Measurements from ENCODE around the gene PINLYP.
"Not testable (repeated sequence)": the region's sequence is repeated elsewhere in the genome, so short reads cannot be mapped to it uniquely, and the experiment has no call there.

PINLYP gene

DNA sequence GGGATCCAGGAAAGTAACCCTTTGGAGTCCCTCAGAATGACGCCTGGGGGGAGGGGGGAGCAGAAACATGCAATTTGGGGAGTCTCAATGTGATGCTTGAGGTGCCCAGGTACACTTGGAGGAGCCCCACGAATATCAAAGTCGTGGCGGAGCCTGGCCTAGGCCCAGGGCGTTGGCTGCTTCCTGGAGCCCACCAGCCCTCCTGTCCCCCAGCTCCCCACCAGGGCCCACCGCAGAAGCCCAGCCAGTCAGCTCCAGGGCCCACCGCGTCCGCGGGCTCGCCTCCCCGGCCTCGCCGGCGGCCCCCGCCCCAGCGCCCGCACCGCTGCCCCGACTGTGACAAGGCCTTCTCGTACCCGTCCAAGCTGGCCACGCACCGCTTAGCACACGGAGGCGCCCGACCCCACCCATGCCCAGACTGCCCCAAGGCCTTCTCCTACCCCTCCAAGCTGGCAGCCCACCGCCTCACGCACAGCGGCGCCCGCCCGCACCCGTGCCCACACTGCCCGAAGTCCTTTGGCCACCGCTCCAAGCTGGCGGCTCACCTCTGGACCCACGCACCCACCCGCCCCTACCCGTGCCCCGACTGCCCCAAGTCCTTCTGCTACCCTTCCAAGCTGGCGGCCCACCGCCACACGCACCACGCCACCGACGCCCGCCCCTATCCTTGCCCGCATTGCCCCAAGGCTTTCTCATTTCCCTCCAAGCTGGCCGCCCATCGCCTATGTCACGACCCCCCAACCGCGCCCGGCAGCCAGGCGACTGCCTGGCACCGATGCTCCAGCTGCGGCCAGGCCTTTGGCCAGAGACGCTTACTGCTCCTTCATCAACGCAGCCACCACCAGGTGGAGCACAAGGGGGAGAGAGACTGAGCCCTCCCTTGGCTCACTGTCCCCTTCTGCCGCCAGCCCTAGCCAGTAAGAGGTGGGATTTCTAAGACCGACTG is 40.5 kb upstream of the PINLYP start:
- Histone ChIP-seq H3K9ac (ENCODE audit: low read length) (no peak overlapping the region), H3K36me3 (ENCODE audit: control insufficient read depth, insufficient read depth, low read length) (peaks cover 23% of the 10 kb centered on the region), H3K4me1 (ENCODE audit: control insufficient read depth, insufficient read depth, low read length) (peaks cover 9% of the 10 kb centered on the region; the same call in 1 of the 2 replicates), H3K9me3 (ENCODE audit: control insufficient read depth, insufficient read depth, low read depth, low read length) (peaks cover 8% of the 10 kb centered on the region; the same call in 1 of the 2 replicates), H3K4me3 (ENCODE audit: low read depth, low read length) (no peak overlapping the region), H3K27ac (ENCODE audit: low read depth, low read length) (no peak overlapping the region), H3K27me3 (ENCODE audit: control insufficient read depth, insufficient read depth, low read length) (no peaks in the 10 kb centered on the region)

DNA sequence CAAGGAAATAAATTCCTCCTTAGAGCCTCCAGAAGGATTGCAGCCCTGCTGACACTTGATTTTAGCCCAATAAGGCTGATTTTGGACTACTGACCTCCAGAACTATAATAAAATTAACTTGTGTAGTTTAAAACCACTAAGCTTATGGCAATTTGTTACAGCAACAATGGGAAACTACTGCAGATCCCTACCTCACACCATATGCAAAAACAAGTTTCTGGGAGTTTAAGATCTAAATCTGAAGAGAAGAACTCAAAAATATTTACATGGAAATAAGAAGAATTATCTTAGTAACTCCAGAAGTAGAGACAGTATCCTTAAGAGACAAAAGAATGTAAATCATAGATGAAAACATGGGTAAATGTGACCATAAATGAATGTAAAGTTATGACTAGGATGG is 36.7 kb upstream of the PINLYP start:
- Histone ChIP-seq H3K27ac (ENCODE audit: low read depth, low read length) (no peak overlapping the region), H3K4me3 (ENCODE audit: low read depth, low read length) (no peak overlapping the region), H3K9ac (ENCODE audit: low read length) (no peak overlapping the region), H3K4me1 (ENCODE audit: control insufficient read depth, insufficient read depth, low read length) (peaks cover 3% of the 10 kb centered on the region; the same call in 1 of the 2 replicates), H3K27me3 (ENCODE audit: control insufficient read depth, insufficient read depth, low read length) (no peaks in the 10 kb centered on the region), H3K9me3 (ENCODE audit: control insufficient read depth, insufficient read depth, low read depth, low read length) (peaks cover 8% of the 10 kb centered on the region; the same call in 1 of the 2 replicates), H3K36me3 (ENCODE audit: control insufficient read depth, insufficient read depth, low read length) (peaks cover 56% of the 10 kb centered on the region)

DNA sequence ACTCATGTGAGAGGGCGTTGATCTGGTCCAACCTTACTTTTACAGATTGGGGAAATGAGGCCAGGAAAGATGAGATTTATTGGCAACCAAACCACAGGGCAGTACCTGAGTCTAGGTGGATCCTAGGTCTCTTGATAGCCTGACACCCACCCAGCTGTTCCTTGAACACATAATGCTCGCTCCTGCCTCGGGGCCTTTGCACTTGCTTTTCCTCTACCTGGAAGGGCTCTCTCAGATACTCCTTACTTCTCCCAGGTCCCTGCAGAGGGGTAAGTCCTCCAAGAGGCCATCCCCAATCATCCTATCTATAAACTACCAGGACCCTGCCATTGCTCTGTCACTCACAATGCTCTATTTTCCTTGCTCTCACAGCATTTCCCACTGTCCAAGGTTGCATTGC is 35.2 kb upstream of the PINLYP start:
- peaks cover 67% of the 10 kb centered on the region for H3K36me3 ChIP-seq (ENCODE audit: control insufficient read depth, insufficient read depth, low read length)
- H3K27ac ChIP-seq (ENCODE audit: low read depth, low read length) = no peak overlapping the region
- H3K27me3 ChIP-seq (ENCODE audit: control insufficient read depth, insufficient read depth, low read length) = no peaks in the 10 kb centered on the region
- H3K9me3 ChIP-seq (ENCODE audit: control insufficient read depth, insufficient read depth, low read depth, low read length) = peaks cover 8% of the 10 kb centered on the region; the same call in 1 of the 2 replicates
- H3K9ac ChIP-seq (ENCODE audit: low read length) = no peak overlapping the region
- no peaks in the 10 kb centered on the region for H3K4me1 ChIP-seq (ENCODE audit: control insufficient read depth, insufficient read depth, low read length)
- no peak overlapping the region for H3K4me3 ChIP-seq (ENCODE audit: low read depth, low read length)

DNA sequence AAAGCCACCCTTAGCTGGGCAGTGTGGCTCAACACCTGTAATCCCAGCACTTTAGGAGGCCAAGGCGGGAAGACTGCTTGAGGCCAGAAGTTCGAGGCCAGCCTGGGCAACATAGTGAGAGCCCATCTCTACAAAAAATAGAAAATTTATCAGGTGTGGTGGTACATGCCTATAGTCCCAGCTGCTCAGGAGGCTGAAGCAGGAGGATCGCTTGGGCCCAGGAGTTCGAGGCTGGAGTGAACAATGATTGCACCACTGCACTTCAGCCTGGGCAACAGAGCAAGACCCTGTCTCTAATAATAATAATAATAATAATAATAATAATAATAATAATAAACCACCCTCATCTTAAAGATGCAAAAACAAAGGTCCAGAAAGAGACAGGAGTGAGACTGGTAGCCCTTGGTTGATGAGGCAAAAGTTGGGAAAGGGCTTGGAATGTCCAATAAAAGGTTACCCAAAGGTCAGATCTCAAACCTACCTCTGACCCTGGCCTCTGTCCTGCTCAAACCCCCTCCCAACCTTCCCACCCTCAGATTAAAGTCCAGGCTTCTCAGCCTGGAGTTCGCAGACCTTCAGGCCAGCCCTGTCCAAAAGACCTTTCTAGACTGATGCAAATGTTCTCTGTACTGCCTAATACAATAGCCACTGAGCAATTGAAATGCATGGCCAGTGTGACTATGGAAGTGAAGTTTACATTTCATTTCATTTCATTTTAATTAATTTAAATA is 33.5 kb upstream of the PINLYP start:
- Histone ChIP-seq H3K4me1 (ENCODE audit: control insufficient read depth, insufficient read depth, low read length) (no peaks in the 10 kb centered on the region), H3K36me3 (ENCODE audit: control insufficient read depth, insufficient read depth, low read length) (peaks cover 68% of the 10 kb centered on the region), H3K4me3 (ENCODE audit: low read depth, low read length) (no peak overlapping the region), H3K9me3 (ENCODE audit: control insufficient read depth, insufficient read depth, low read depth, low read length) (peaks cover 8% of the 10 kb centered on the region; the same call in 1 of the 2 replicates), H3K9ac (ENCODE audit: low read length) (no peak overlapping the region), H3K27ac (ENCODE audit: low read depth, low read length) (no peak overlapping the region), H3K27me3 (ENCODE audit: control insufficient read depth, insufficient read depth, low read length) (no peaks in the 10 kb centered on the region)

DNA sequence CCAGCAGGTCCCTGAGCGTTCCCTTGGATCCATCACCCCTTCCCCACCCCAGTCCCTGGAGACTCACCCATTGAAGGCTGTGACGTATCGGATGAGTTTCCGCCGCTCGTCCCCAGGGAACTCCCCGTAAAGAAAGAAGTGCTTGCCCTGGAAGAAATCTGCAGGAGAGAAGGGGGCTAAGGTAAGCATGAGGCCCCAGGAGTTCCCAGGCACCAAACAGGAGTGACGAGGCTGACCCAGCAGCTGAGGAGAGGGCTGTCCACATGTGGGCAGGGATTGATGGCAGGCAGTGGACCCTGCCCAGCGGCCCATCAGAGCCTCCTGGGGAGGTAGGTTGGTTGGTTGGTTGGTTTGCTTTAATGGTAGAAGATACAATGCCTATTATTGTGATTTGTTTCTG is 31.5 kb upstream of the PINLYP start:
- Histone ChIP-seq H3K9me3 (ENCODE audit: control insufficient read depth, insufficient read depth, low read depth, low read length) (peaks cover 5% of the 10 kb centered on the region; the same call in 1 of the 2 replicates), H3K4me1 (ENCODE audit: control insufficient read depth, insufficient read depth, low read length) (no peaks in the 10 kb centered on the region), H3K27me3 (ENCODE audit: control insufficient read depth, insufficient read depth, low read length) (no peaks in the 10 kb centered on the region), H3K4me3 (ENCODE audit: low read depth, low read length) (no peak overlapping the region), H3K27ac (ENCODE audit: low read depth, low read length) (no peak overlapping the region), H3K36me3 (ENCODE audit: control insufficient read depth, insufficient read depth, low read length) (peaks cover 56% of the 10 kb centered on the region), H3K9ac (ENCODE audit: low read length) (no peak overlapping the region)

DNA sequence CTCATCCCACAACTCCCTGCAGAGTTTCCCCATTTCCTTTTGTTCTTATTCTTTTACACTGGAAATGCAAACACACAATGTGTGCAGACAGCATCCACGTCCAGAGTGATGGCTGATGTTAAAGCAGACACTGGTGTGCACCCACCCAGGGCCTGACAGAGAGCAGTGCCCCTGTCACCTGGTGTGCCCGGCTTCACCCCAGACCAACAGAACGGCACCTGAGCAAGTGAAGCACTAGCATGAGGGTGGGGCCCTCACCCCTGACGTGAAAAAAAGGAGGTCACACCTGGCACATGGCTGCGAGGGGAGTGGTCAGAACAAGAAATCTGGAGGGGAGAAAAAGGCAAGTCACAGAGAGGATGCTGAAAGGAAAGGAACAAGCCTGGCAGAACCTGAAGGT is 30.3 kb upstream of the PINLYP start:
- H3K27ac ChIP-seq (ENCODE audit: low read depth, low read length) = no peak overlapping the region
- H3K9me3 ChIP-seq (ENCODE audit: control insufficient read depth, insufficient read depth, low read depth, low read length) = no peaks in the 10 kb centered on the region
- no peaks in the 10 kb centered on the region for H3K4me1 ChIP-seq (ENCODE audit: control insufficient read depth, insufficient read depth, low read length)
- H3K27me3 ChIP-seq (ENCODE audit: control insufficient read depth, insufficient read depth, low read length) = no peaks in the 10 kb centered on the region
- no peak overlapping the region for H3K4me3 ChIP-seq (ENCODE audit: low read depth, low read length)
- peaks cover 48% of the 10 kb centered on the region for H3K36me3 ChIP-seq (ENCODE audit: control insufficient read depth, insufficient read depth, low read length)
- peak overlapping the region; percentile 11 for H3K9ac ChIP-seq (ENCODE audit: low read length)

DNA sequence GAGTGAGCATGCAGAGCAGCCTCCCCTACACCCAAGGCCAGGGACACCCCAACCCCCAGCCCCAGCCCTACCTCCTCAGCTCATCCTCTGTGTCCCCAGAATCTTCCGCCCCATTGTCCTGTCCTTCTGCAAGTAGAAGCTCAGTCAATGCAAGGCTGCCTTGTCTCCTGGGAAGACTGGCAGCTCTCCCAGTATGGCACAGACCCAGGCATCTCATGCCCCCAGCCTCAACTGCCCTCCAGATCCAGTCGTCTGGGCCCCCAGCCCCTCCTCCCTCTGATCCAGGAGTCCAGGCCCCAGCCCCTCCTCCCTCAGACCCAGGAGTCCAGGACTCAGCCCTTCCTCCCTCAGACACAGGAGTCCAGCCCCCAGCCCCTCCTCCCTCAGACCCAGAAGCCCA is 29.6 kb upstream of the PINLYP start:
- Histone ChIP-seq H3K9me3 (ENCODE audit: control insufficient read depth, insufficient read depth, low read depth, low read length) (no peaks in the 10 kb centered on the region), H3K4me1 (ENCODE audit: control insufficient read depth, insufficient read depth, low read length) (no peaks in the 10 kb centered on the region), H3K27me3 (ENCODE audit: control insufficient read depth, insufficient read depth, low read length) (no peaks in the 10 kb centered on the region), H3K36me3 (ENCODE audit: control insufficient read depth, insufficient read depth, low read length) (peaks cover 48% of the 10 kb centered on the region), H3K27ac (ENCODE audit: low read depth, low read length) (no peak overlapping the region), H3K4me3 (ENCODE audit: low read depth, low read length) (no peak overlapping the region), H3K9ac (ENCODE audit: low read length) (no peak overlapping the region)

DNA sequence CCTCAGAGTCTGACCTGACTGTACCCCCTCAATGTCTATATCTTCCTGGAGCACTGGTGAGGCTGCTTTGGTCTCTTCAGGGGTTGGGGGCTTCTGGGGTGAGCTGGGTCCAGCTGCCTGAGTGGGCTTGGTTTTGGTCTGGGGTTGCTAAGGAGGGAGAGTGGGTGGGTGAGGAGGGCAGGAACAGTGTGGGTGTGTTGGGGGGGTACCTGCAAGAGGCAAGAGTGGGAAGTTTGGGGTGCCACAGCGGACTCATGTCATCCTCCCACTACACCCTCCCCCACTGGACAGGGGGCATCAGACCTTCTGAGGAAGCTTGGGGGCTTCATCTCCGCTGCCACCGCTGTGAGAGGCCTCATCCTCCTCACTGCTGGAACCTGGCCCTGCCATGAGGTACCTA is 29.0 kb upstream of the PINLYP start:
- H3K36me3 ChIP-seq (ENCODE audit: control insufficient read depth, insufficient read depth, low read length) = peaks cover 50% of the 10 kb centered on the region
- no peak overlapping the region for H3K27ac ChIP-seq (ENCODE audit: low read depth, low read length)
- no peaks in the 10 kb centered on the region for H3K9me3 ChIP-seq (ENCODE audit: control insufficient read depth, insufficient read depth, low read depth, low read length)
- no peaks in the 10 kb centered on the region for H3K4me1 ChIP-seq (ENCODE audit: control insufficient read depth, insufficient read depth, low read length)
- H3K27me3 ChIP-seq (ENCODE audit: control insufficient read depth, insufficient read depth, low read length) = no peaks in the 10 kb centered on the region
- H3K4me3 ChIP-seq (ENCODE audit: low read depth, low read length) = no peak overlapping the region
- no peak overlapping the region for H3K9ac ChIP-seq (ENCODE audit: low read length)

DNA sequence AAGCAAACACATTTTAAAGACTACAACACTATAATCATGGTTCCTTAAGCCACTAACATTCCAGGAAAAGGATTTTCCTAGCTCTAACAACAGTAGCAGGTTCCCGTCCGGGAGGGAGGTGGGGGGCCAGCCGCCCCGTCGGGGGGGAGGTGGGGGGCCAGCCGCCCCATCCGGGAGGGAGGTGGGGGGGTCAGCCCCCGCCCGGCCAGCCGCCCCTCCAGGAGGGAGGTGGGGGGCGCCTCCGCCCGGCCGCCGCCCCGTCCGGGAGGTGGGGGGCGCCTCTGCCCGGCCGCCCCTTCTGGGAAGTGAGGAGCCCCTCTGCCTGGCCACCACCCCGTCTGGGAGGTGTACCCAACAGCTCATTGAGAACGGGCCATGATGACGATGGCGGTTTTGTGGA is 27.7 kb upstream of the PINLYP start:
- not testable (repeated sequence) for H3K27ac ChIP-seq (ENCODE audit: low read depth, low read length); H3K4me1 ChIP-seq (ENCODE audit: control insufficient read depth, insufficient read depth, low read length); H3K27me3 ChIP-seq (ENCODE audit: control insufficient read depth, insufficient read depth, low read length); H3K4me3 ChIP-seq (ENCODE audit: low read depth, low read length); H3K9me3 ChIP-seq (ENCODE audit: control insufficient read depth, insufficient read depth, low read depth, low read length); H3K9ac ChIP-seq (ENCODE audit: low read length)
- peaks cover 48% of the 10 kb centered on the region for H3K36me3 ChIP-seq (ENCODE audit: control insufficient read depth, insufficient read depth, low read length)

DNA sequence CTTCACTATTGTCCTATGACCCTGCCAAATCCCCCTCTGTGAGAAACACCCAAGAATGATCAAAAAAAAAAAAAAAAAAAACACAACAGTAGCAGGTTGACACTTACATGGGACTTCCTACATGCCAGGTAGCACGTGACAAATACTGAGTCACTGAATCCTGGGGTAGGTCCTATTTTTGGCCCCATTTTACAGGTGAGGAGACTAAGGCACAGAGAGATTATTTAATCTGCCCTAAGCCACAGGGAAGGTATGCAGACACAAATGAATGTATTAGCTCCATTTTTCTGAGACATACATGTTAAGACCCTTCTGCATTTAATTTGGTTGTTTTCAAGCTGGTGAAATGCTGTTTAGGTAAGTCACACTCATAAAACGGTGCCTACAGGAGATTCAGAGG is 26.9 kb upstream of the PINLYP start:
- H3K9me3 ChIP-seq (ENCODE audit: control insufficient read depth, insufficient read depth, low read depth, low read length) = no peaks in the 10 kb centered on the region
- H3K27ac ChIP-seq (ENCODE audit: low read depth, low read length) = no peak overlapping the region
- no peak overlapping the region for H3K4me3 ChIP-seq (ENCODE audit: low read depth, low read length)
- H3K27me3 ChIP-seq (ENCODE audit: control insufficient read depth, insufficient read depth, low read length) = no peaks in the 10 kb centered on the region
- H3K9ac ChIP-seq (ENCODE audit: low read length) = no peak overlapping the region
- H3K36me3 ChIP-seq (ENCODE audit: control insufficient read depth, insufficient read depth, low read length) = peaks cover 48% of the 10 kb centered on the region
- H3K4me1 ChIP-seq (ENCODE audit: control insufficient read depth, insufficient read depth, low read length) = no peaks in the 10 kb centered on the region

All from HUES6 (cell line).